Lower leg skin (tissue), 4 donors: ENCODE measurements around the gene RAD51B. TPM values are rescaled to one million over a fixed set of nuclear protein-coding genes. Genes with fewer than 3 reads are reported as not detected.

Experiments
- DNase-seq, 2 donors: peaks; one replicate each; pipeline ENCODE4 v3.0.0-alpha.2; 2019; ENCODE audit warnings: low spot score in 2 of 2
- H3K4me3 ChIP-seq: fragments of 200-600 bp; sonication (generic); 2 replicates; pipeline ENCODE4 v1.5.1; 2017; ENCODE audit warnings: mild to moderate bottlenecking, low read depth; ENCODE audit not compliant: poor library complexity, severe bottlenecking
- POLR2A ChIP-seq, 2 donors: fragments of 450-650 bp; IDR thresholded peaks; one replicate each; pipeline ENCODE4 v1.6.1; 2016 to 2017; ENCODE audit warnings: antibody characterized with exemption in 2 of 2, mild to moderate bottlenecking in 1 of 2, moderate library complexity in 1 of 2
- WGBS, 2 donors: methylation state at CpG; one replicate each; pipeline ENCODE4 v1.1.5; 2018; 5-methylcytosine and 5-hydroxymethylcytosine counted together
- intact Hi-C: fragments of 100-400 bp; cut with DNase I; formaldehyde crosslinking; loops from one replicate; pipeline ENCODE4 v1.15.0; 2023; ENCODE audit warnings: low total_unique reads
- total RNA-seq, 4 donors: library from RNA; depleted of rRNA; stranded (reverse); fragments of >200 nt; gene quantifications; one replicate each; pipeline ENCODE4 v1.1.0, GENCODE V29; 2016
- TF ChIP-seq, protein P1 (sequence below), 3 donors: fragments of 450-650 bp; IDR thresholded peaks; one replicate each; pipeline ENCODE4 v1.5.1; 2016; ENCODE audit warnings: antibody characterized with exemption in 3 of 3, mild to moderate bottlenecking in 3 of 3, moderate library complexity in 2 of 3

Gene RAD51B
- total RNA-seq, 4 donors from 2014 or later = 6.1 to 27.2 (median 13.6) TPM

DNA sequence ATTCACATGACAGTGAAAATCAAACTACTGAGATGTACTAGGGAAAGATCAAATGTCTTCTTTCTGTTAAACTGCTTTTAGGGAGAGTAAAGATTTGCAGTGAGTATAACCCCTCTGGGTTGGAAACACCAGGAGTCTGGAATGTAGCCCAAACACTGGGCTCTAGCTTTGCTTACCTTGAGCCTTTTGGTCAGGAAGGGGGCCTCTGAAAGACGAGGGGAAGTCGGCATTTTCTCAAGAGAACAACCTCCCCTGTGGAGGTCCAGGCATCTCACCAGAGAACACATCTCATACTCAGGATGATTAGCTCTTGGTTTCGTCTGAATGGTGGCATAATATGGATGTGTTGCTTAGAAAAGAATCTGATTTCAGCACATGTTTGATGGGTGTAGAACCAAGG is 804.2 kb downstream of the RAD51B start:
- H3K4me3 ChIP-seq = no peak overlapping the region
- TF ChIP-seq, protein P1, sequence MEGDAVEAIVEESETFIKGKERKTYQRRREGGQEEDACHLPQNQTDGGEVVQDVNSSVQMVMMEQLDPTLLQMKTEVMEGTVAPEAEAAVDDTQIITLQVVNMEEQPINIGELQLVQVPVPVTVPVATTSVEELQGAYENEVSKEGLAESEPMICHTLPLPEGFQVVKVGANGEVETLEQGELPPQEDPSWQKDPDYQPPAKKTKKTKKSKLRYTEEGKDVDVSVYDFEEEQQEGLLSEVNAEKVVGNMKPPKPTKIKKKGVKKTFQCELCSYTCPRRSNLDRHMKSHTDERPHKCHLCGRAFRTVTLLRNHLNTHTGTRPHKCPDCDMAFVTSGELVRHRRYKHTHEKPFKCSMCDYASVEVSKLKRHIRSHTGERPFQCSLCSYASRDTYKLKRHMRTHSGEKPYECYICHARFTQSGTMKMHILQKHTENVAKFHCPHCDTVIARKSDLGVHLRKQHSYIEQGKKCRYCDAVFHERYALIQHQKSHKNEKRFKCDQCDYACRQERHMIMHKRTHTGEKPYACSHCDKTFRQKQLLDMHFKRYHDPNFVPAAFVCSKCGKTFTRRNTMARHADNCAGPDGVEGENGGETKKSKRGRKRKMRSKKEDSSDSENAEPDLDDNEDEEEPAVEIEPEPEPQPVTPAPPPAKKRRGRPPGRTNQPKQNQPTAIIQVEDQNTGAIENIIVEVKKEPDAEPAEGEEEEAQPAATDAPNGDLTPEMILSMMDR (IDR thresholded peaks at IDR 0.05) = no peak
- no peak for TF ChIP-seq POLR2A (IDR thresholded peaks at IDR 0.05)
- WGBS, 2 donors = 70 to 82% methylated on average over 3 of the region's 3 CpGs
- intact Hi-C loops = no loop called here
- DNase-seq = peak in 1 of 2 donors; percentile 52

DNA sequence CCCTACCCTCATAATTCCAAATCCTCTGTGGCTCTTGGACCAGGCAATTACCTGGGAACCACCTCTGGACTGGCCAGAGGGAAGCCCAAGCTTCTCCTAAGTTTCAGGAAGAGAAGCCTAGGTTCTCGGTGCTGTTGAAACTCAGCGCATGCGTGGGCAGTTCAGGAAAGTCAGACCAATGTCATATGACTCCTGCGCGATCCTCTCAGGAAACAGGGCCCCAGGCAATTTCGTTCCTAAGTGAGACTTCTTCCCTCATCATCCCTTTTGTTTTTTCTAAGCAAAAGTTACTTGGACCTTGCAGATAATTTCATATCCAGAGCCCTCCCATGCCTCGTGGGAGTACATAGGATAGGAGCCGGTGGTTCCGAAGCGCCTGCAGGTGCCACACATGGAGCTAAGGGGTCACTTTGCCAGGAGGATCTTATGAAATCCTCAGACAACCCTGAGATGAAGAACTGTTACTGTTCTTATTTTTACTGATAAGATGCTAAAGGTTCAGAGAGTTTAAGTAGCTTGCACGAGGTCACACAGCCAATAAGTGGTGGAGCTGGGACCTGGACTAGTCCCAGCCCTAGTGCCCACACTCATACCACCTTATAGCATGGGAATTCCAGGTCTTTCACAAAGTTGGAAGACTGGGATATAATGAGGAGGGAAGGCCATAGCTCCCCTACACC is 805.1 kb downstream of the RAD51B start:
- 87 to 96% methylated on average over 11 of the region's 11 CpGs for WGBS, 2 donors
- TF ChIP-seq, protein P1 (IDR thresholded peaks at IDR 0.05) = no peak
- no peak for TF ChIP-seq POLR2A (IDR thresholded peaks at IDR 0.05)
- intact Hi-C loops = no loop called here
- DNase-seq = peak; percentile 19 to 57
- no peak overlapping the region for H3K4me3 ChIP-seq

DNA sequence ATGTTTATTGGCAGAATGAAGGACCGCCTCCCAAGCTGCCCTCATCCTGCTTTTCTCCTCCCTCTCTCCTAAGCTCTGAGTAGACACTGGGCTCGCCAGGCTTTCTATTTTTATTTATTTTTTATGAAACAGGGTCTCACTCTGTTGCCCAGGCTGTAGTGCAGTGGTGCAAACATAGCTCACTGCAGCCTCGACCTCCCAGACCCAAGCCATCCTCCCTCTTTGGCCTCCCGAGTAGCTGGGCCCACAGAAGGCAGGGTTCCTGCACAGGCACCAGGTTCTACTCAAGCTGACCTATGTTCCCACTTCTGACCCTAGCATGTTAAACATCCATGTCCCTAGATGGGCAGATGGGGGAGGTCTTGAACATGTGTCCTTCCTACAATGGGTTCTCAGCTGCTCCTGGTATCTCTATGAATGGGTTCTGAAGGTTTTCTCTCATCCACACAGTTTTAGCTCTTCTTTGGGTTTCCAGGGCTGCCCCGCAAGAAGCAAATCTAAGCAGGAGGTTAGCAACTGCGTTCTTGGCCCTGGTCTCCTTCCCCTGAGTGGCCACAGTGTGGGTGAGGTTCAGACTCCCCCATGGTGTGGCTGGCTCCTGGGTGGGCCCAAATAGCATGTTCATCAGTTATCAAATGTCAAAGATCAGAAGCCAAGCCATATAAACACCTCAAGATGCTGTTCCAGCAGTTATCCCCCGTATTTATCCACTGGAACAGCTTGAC is 805.9 kb downstream of the RAD51B start:
- DNase-seq = peak in 1 of 2 donors; percentile 76
- intact Hi-C loops = no loop called here
- 79 to 98% methylated on average over 6 to 7 of the region's 7 CpGs for WGBS, 2 donors
- H3K4me3 ChIP-seq = no peak overlapping the region
- TF ChIP-seq POLR2A (IDR thresholded peaks at IDR 0.05) = no peak

DNA sequence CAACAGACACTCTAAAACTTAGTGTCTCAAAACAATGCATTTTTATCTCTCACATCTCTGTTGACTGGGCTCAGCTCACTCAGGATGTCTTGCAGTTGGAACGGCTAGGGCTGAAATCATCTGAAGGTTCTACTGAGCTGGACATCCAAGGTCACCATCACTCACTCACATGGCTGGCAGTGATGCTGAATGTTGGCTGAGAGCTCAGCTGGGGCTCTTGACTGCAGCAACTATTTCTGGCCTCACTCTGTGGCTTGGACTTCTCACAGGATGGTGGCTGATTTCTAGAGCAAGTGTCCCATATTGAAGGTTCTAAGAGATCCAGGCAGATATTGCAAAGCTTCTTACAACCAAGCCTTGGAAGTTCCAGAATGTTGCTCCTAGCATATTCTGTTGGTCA is 806.8 kb downstream of the RAD51B start:
- intact Hi-C loops = no loop called here
- peak; percentile 13 to 83 for DNase-seq
- no peak overlapping the region for H3K4me3 ChIP-seq
- no peak for TF ChIP-seq POLR2A (IDR thresholded peaks at IDR 0.05)
- TF ChIP-seq, protein P1 (IDR thresholded peaks at IDR 0.05) = no peak
- 56 to 60% methylated on average over 1 of the region's 1 CpG for WGBS, 2 donors

DNA sequence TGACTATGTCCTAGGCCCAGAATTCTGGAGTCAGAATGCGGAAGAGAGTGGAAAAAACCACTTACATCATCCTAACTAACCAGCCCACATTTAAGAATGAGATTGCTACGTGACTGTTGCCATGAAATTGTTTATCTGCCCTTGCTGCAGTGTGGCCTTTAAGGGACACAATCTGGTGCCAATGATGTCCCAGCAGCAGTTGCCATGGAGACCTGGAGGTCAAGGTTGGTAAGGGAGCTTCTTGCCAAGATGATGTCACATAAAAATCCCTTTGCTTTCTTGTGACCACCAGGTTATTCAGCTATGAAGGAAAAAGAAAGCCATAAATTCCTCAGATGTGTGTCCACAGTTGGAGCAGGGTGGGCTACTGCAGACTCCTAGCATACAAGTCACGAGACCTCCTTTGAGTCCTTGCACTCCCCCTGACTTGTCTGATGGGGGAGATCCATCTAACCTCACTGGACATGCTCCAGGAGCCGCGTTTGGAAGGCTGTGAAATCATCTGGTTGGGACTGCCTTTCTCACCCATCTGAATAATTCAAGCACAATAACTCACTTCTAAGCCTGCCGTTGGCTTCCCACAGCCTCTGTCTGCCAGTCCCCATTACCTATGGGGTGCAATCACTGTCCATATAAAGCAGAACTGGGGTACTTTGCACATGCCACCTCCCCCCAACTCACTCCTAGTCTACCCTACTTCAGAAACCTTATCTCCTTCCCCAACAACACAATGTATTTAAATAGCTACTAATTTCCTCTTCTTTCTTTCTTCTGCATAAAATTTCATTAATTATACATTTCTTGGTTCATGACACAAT is 807.7 kb downstream of the RAD51B start:
- no peak overlapping the region for H3K4me3 ChIP-seq
- no peak for TF ChIP-seq POLR2A (IDR thresholded peaks at IDR 0.05)
- TF ChIP-seq, protein P1 (IDR thresholded peaks at IDR 0.05) = no peak
- 58 to 60% methylated on average over 6 of the region's 6 CpGs for WGBS, 2 donors
- DNase-seq = peak in 1 of 2 donors; percentile 81
- intact Hi-C loops = no loop called here
